Mesenchymal stem cell (in vitro differentiated cells and primary cell): Measurements from ENCODE around the gene FARS2.

Experiments
- DNase-seq: peaks from one replicate; pipeline ENCODE4 v3.0.0-alpha.2; 2013
- H2AFZ ChIP-seq: one replicate; pipeline ENCODE4 v1.6.1; 2013; ENCODE audit warnings: low read depth, mild to moderate bottlenecking, control low read depth, inconsistent platforms, low read length, moderate library complexity
- H2AK5ac ChIP-seq: 2 replicates; pipeline ENCODE4 v1.6.1; 2013; ENCODE audit warnings: low read length, moderate library complexity, mild to moderate bottlenecking, inconsistent platforms; ENCODE audit not compliant: severe bottlenecking
- H2BK120ac ChIP-seq: one replicate; pipeline ENCODE4 v1.6.1; 2013; ENCODE audit warnings: low read depth, mild to moderate bottlenecking, inconsistent platforms, low read length, moderate library complexity
- H2BK12ac ChIP-seq, 2 experiments: one replicate each; pipeline ENCODE4 v1.6.1; 2013; ENCODE audit warnings: inconsistent platforms in 2 of 2, low read length in 2 of 2, mild to moderate bottlenecking in 2 of 2, moderate library complexity in 2 of 2, control low read depth in 1 of 2
- H2BK15ac ChIP-seq: one replicate; pipeline ENCODE4 v1.6.1; 2013; ENCODE audit warnings: mild to moderate bottlenecking, low read depth, inconsistent platforms; ENCODE audit not compliant: poor library complexity, severe bottlenecking
- H2BK5ac ChIP-seq: 2 replicates; pipeline ENCODE4 v1.6.1; 2013; ENCODE audit warnings: low read depth, mild to moderate bottlenecking, low read length, control low read depth, inconsistent platforms; ENCODE audit not compliant: poor library complexity, severe bottlenecking
- H3K14ac ChIP-seq, 2 experiments: one replicate each; pipeline ENCODE4 v1.6.1; 2013; ENCODE audit warnings: inconsistent platforms in 2 of 2, low read length in 2 of 2, control low read depth in 1 of 2, mild to moderate bottlenecking in 1 of 2, moderate library complexity in 1 of 2
- H3K18ac ChIP-seq, 2 experiments: one replicate each; pipeline ENCODE4 v1.6.1; 2013; ENCODE audit warnings: inconsistent platforms in 2 of 2, low read length in 2 of 2, control low read depth in 1 of 2, low read depth in 1 of 2, mild to moderate bottlenecking in 1 of 2
- H3K23ac ChIP-seq, 2 experiments: one replicate each; pipeline ENCODE4 v1.6.1; 2013; ENCODE audit warnings: inconsistent platforms in 2 of 2, low read length in 2 of 2, mild to moderate bottlenecking in 2 of 2, moderate library complexity in 2 of 2, control low read depth in 1 of 2
- H3K27ac ChIP-seq: 2 replicates; pipeline ENCODE4 v1.5.1; 2013; ENCODE audit warnings: mild to moderate bottlenecking, moderate library complexity, low read length, control low read depth, inconsistent platforms; ENCODE audit not compliant: poor library complexity, severe bottlenecking
- H3K27me3 ChIP-seq, 2 experiments: 2 replicates each; pipeline versions ENCODE4 v1.6.1 to v1.7.0; 2013; ENCODE audit warnings: low read length in 2 of 2, mild to moderate bottlenecking in 2 of 2, moderate library complexity in 2 of 2, control low read depth in 1 of 2, inconsistent platforms in 1 of 2; ENCODE audit not compliant: control insufficient read depth in 1 of 2, insufficient read depth in 1 of 2
- H3K36me3 ChIP-seq, 2 experiments: 2 replicates each; pipeline versions ENCODE4 v1.6.1 to v1.7.0; 2013; ENCODE audit warnings: low read length in 2 of 2, control low read depth in 1 of 2, inconsistent platforms in 1 of 2, low read depth in 1 of 2, mild to moderate bottlenecking in 1 of 2; ENCODE audit not compliant: insufficient read depth in 2 of 2, control insufficient read depth in 1 of 2
- H3K4ac ChIP-seq, 2 experiments: one replicate each; pipeline ENCODE4 v1.6.1; 2013; ENCODE audit warnings: inconsistent platforms in 2 of 2, low read length in 2 of 2, mild to moderate bottlenecking in 2 of 2, moderate library complexity in 2 of 2, control low read depth in 1 of 2, low read depth in 1 of 2
- H3K4me1 ChIP-seq: 2 replicates; pipeline ENCODE4 v1.6.1; 2013; ENCODE audit warnings: low read depth, low read length, control low read depth; ENCODE audit not compliant: control insufficient read depth, insufficient read depth
- H3K4me2 ChIP-seq: 2 replicates; pipeline ENCODE4 v1.6.1; 2013; ENCODE audit warnings: low read length, mild to moderate bottlenecking, inconsistent platforms; ENCODE audit not compliant: poor library complexity, severe bottlenecking
- H3K4me3 ChIP-seq, 2 experiments: 2 replicates each; pipeline versions ENCODE4 v1.5.1 to v1.7.0; 2013; ENCODE audit warnings: low read length in 2 of 2, mild to moderate bottlenecking in 2 of 2, control low read depth in 1 of 2, low read depth in 1 of 2; ENCODE audit not compliant: insufficient read depth in 1 of 2
- H3K79me1 ChIP-seq: replicated peaks from 2 replicates; pipeline ENCODE4 v1.6.1; 2013; ENCODE audit warnings: mild to moderate bottlenecking, control low read depth, low read length, inconsistent platforms; ENCODE audit not compliant: poor library complexity, severe bottlenecking
- H3K9ac ChIP-seq: 2 replicates; pipeline ENCODE4 v1.7.0; 2013; ENCODE audit warnings: mild to moderate bottlenecking, low read length, moderate library complexity
- H3K9me3 ChIP-seq: 2 replicates; pipeline ENCODE4 v1.7.0; 2013; ENCODE audit warnings: mild to moderate bottlenecking, low read length; ENCODE audit not compliant: control insufficient read depth
- H4K8ac ChIP-seq: one replicate; pipeline ENCODE4 v1.6.1; 2013; ENCODE audit warnings: inconsistent platforms, mild to moderate bottlenecking, low read length, moderate library complexity
- H4K91ac ChIP-seq: one replicate; pipeline ENCODE4 v1.6.1; 2013; ENCODE audit warnings: mild to moderate bottlenecking, low read length, inconsistent platforms
- WGBS: methylation state at CpG from one replicate; pipeline ENCODE4 v1.1.7; 2013; ENCODE audit warnings: mixed read lengths; 5-methylcytosine and 5-hydroxymethylcytosine counted together

The FARS2 gene

GRCh38 chr6:5435449-5435848 lies 174.1 kb downstream of the FARS2 start:
- no peak overlapping the region for H2BK5ac ChIP-seq
- no peak overlapping the region for H3K14ac ChIP-seq
- H2AK5ac ChIP-seq = no peak overlapping the region
- no peak overlapping the region for H3K18ac ChIP-seq
- no peak overlapping the region for H2BK15ac ChIP-seq
- H3K27me3 ChIP-seq = no peaks in the 10 kb centered on the region
- H2AFZ ChIP-seq = no peak overlapping the region
- H2BK12ac ChIP-seq = no peak overlapping the region
- no peak overlapping the region for H3K23ac ChIP-seq
- no peaks in the 10 kb centered on the region for H3K9me3 ChIP-seq
- no peak overlapping the region for H4K91ac ChIP-seq
- H3K4ac ChIP-seq = no peak overlapping the region
- no peak overlapping the region for H4K8ac ChIP-seq
- H3K79me1 ChIP-seq = peaks cover 1% of the 10 kb centered on the region
- no peak overlapping the region for H3K4me3 ChIP-seq
- peaks cover 0 to 8% of the 10 kb centered on the region in 2 experiments for H3K36me3 ChIP-seq
- H3K4me2 ChIP-seq = no peak overlapping the region
- peak; percentile 54 for DNase-seq
- H2BK120ac ChIP-seq = no peak overlapping the region
- 61% methylated on average over 4 of the region's 7 CpGs for WGBS
- H3K27ac ChIP-seq = no peak overlapping the region
- H3K4me1 ChIP-seq = no peaks in the 10 kb centered on the region
- H3K9ac ChIP-seq = no peak overlapping the region

- Histone ChIP-seq H3K27ac (no peak overlapping the region), H4K91ac (no peak overlapping the region), H3K4ac (no peak overlapping the region), H3K9me3 (no peaks in the 10 kb centered on the region), H3K4me1 (no peaks in the 10 kb centered on the region), H3K4me2 (no peak overlapping the region), H3K36me3 (no peaks in the 10 kb centered on the region), H3K27me3 (no peaks in the 10 kb centered on the region), H2BK5ac (no peak overlapping the region), H2AFZ (no peak overlapping the region), H3K9ac (no peak overlapping the region), H2BK15ac (no peak overlapping the region), H2BK120ac (no peak overlapping the region), H2BK12ac (no peak overlapping the region), H2AK5ac (no peak overlapping the region), H3K79me1 (peaks cover 12% of the 10 kb centered on the region), H3K4me3 (no peak overlapping the region), H4K8ac (no peak overlapping the region), H3K23ac (no peak overlapping the region), H3K14ac (no peak overlapping the region), H3K18ac (no peak overlapping the region)
- DNase-seq = no peak
- 45% methylated on average over 3 of the region's 5 CpGs for WGBS
Observed at GRCh38 chr6:5438922-5439584, 177.7 kb downstream of the FARS2 start.

DNA sequence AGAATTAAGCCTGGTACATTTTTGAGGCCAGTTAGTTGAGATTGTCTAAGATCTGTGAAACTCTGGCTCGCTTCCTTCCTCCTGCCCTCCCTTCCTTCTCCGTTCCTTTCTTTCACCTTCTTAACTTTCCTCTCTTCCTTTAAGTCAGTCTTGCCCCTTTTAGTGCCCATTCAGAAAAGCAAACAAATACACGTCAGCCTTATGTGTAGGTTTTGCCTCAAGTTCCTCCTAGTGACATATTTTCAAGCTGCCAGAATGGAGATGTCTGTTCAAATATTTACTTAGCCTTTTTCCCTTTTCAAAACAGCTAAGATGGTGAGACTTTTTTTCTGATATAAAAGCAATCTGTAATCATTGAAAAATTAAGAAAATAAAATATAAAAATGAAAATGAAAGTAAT lies 178.4 kb downstream of the FARS2 start:
- Histone ChIP-seq H3K4me2 (peak overlapping the region; percentile 29), H3K27ac (no peak overlapping the region), H2AFZ (no peak overlapping the region), H3K4me1 (no peaks in the 10 kb centered on the region), H3K79me1 (peaks cover 16% of the 10 kb centered on the region), H3K9ac (peak overlapping the region; percentile 14), H2BK120ac (no peak overlapping the region), H3K4me3 (no peak overlapping the region), H2BK12ac (no peak overlapping the region), H3K4ac (no peak overlapping the region), H3K18ac (no peak overlapping the region), H3K23ac (no peak overlapping the region), H3K14ac (no peak overlapping the region), H2BK15ac (no peak overlapping the region), H2AK5ac (no peak overlapping the region), H4K8ac (no peak overlapping the region), H3K9me3 (no peaks in the 10 kb centered on the region), H2BK5ac (no peak overlapping the region), H3K27me3 (no peaks in the 10 kb centered on the region), H3K36me3 (no peaks in the 10 kb centered on the region), H4K91ac (no peak overlapping the region)
- 81% methylated on average over 3 of the region's 3 CpGs for WGBS
- DNase-seq = no peak

DNA sequence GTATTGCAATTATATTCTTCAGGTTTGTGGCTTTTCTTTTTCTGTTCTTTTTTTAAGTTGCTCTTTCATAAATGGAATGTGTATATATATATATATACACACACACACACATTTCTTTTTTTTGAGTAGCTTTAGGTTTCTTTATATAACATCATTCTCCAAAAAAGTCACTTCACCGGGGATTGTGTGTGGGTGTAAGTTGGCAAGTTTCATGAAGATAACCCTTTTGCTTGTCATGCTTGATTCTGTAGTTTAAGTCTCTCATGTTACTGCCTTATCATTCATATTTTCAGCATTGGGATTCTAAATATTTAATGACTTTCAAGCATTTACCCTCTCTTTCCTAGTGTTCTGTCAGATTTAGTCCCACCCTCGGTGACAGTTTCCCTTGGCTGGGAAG lies 181.0 kb downstream of the FARS2 start:
- H3K18ac ChIP-seq = no peak overlapping the region
- H3K14ac ChIP-seq = no peak overlapping the region
- 100% methylated on average over 1 of the region's 2 CpGs for WGBS
- H3K79me1 ChIP-seq = peaks cover 14% of the 10 kb centered on the region
- no peaks in the 10 kb centered on the region for H3K27me3 ChIP-seq
- H2AFZ ChIP-seq = no peak overlapping the region
- no peaks in the 10 kb centered on the region for H3K36me3 ChIP-seq
- H3K4me3 ChIP-seq = no peak overlapping the region
- no peak overlapping the region for H3K9ac ChIP-seq
- no peak overlapping the region for H3K27ac ChIP-seq
- H3K4me1 ChIP-seq = no peaks in the 10 kb centered on the region
- no peak overlapping the region for H4K8ac ChIP-seq
- no peak overlapping the region for H2BK120ac ChIP-seq
- no peak for DNase-seq
- no peak overlapping the region for H2BK15ac ChIP-seq
- H3K4ac ChIP-seq = no peak overlapping the region
- H3K23ac ChIP-seq = no peak overlapping the region
- H3K4me2 ChIP-seq = no peak overlapping the region
- H3K9me3 ChIP-seq = no peaks in the 10 kb centered on the region
- H2AK5ac ChIP-seq = no peak overlapping the region
- H4K91ac ChIP-seq = no peak overlapping the region
- no peak overlapping the region for H2BK12ac ChIP-seq
- H2BK5ac ChIP-seq = no peak overlapping the region
